ENCODE measurements around the gene WWC1. TPM values are rescaled to one million over a fixed set of nuclear protein-coding genes. Genes with fewer than 3 reads are reported as not detected.
"Not testable (repeated sequence)": the region's sequence is repeated elsewhere in the genome, so short reads cannot be mapped to it uniquely, and the experiment has no call there.

WWC1 gene
- total and polyA plus RNA-seq, 12 donors: 0.79 to 7.8 (median 1.2) TPM

DNA sequence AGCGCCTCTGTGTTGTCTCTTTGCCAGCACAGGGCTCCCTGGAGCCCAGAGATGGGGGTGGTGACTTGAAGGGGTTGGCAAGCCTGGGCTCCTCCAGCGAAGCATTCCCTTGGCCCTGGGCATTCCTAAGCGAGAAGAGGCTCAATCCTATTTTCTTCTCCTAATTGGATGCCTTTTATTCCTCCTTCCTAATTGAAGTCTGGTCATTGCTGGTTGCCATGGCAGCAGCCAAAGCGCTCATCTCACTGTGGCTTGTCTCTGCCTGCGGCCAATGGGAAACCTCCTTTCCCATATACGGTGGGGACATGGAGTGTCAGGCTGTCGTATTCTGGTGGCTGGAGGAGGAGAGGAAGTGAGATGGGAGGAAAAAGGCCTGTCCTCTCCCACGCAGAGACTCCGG, 142.6 kb downstream of the WWC1 start:
- Histone ChIP-seq H3K4me1 (no peaks in the 10 kb centered on the region), H3K36me3 (no peaks in the 10 kb centered on the region), H3K9me3 (no peaks in the 10 kb centered on the region), H3K4me3 (no peak overlapping the region), H3K27ac (no peak overlapping the region), H3K27me3 (peaks cover 0 to 13% (median 0%) of the 10 kb centered on the region in 7 donors)
- ATAC-seq: peak in 1 of 8 donors; percentile 44
- DNase-seq: no peak
- intact Hi-C loops (cut with DNase I): no loop called here
- TF ChIP-seq, protein P1, sequence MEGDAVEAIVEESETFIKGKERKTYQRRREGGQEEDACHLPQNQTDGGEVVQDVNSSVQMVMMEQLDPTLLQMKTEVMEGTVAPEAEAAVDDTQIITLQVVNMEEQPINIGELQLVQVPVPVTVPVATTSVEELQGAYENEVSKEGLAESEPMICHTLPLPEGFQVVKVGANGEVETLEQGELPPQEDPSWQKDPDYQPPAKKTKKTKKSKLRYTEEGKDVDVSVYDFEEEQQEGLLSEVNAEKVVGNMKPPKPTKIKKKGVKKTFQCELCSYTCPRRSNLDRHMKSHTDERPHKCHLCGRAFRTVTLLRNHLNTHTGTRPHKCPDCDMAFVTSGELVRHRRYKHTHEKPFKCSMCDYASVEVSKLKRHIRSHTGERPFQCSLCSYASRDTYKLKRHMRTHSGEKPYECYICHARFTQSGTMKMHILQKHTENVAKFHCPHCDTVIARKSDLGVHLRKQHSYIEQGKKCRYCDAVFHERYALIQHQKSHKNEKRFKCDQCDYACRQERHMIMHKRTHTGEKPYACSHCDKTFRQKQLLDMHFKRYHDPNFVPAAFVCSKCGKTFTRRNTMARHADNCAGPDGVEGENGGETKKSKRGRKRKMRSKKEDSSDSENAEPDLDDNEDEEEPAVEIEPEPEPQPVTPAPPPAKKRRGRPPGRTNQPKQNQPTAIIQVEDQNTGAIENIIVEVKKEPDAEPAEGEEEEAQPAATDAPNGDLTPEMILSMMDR (IDR thresholded peaks at IDR 0.05): no peak
- 49 to 59% methylated on average over 9 of the region's 9 CpGs for WGBS, 2 donors

DNA sequence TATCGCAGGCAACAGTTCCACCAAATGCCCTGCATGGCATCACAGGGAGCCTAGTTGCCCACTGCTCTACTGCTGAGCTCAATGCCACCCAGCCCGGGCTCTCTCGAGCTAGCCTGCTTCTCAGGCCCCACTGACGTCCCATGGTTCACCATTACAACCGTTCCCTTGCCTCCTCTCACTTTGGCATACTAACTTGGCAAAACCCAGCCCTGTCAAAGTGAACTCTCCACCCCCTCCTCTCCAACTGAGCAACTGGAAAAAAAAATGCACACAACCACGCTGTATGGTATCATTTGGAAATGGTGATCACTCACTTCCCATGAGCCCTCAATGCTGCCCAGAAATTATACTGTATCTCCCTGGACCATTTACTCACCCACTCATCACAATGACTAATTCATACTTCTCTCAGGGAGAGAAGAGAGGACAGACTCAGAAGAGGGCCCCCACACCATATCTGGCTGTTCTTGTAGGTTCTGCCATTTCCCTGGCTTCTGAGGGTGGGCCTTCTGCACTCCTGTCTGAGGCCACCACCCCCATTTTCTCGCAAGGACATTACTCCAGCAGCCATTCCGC, 143.4 kb downstream of the WWC1 start:
- intact Hi-C loops (cut with DNase I): no loop called here
- no peak for ATAC-seq
- 72 to 79% methylated on average over 8 of the region's 8 CpGs for WGBS, 2 donors

DNA sequence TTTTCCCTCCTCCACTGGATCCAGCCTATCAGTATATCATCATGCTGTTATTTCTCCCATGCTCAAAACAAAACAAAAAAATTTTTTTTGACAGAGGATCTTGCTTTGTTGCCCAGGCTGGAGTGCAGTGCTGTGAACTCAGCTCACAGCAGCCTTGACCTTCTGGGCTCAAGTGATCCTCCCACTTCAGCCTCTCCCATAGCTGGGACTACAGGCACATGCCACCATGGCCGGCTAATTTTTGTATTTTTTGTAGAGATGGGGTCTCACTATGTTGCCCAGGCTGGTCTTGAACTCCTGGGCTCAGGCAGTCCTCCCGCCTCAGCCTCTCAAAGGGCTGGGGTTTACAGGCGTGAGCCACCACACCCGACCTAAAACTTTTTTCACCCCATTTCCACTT, 143.9 kb downstream of the WWC1 start:
- H3K4me3 ChIP-seq; DNase-seq; intact Hi-C loops (cut with DNase I); H3K4me1 ChIP-seq; H3K9me3 ChIP-seq; ATAC-seq; H3K27ac ChIP-seq; H3K27me3 ChIP-seq; H3K36me3 ChIP-seq: not testable (repeated sequence)
- WGBS, 2 donors: 92 to 96% methylated on average over 4 of the region's 4 CpGs

More for the DNA sequence above, 143.4 kb downstream of the WWC1 start:
- H3K27ac ChIP-seq: no peak overlapping the region
- no peak for DNase-seq
- no peak overlapping the region for H3K4me3 ChIP-seq
- H3K36me3 ChIP-seq: no peaks in the 10 kb centered on the region
- peaks cover 0 to 13% (median 0%) of the 10 kb centered on the region in 7 donors for H3K27me3 ChIP-seq
- TF ChIP-seq, protein P1 (IDR thresholded peaks at IDR 0.05): no peak
- no peaks in the 10 kb centered on the region for H3K4me1 ChIP-seq
- no peaks in the 10 kb centered on the region for H3K9me3 ChIP-seq

DNA sequence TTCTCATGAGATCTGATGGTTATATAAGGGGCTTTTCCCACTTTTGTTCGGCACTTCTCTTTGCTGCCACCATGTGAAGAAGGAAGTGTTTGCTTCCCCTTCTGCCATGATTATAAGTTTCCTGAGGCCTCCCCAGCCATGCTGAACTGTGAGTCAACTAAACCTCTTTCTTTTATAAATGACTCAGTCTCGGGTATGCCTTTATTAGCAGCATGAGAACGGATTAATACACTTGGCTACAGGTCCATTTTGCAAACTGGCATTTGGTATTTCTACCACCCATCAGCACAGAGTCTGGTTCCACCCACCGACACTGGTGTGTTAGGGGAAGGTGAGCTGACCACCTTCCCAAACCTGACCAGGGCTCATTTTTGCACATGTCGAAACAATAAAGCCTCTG, 146.9 kb downstream of the WWC1 start:
- DNase-seq (no peak), ATAC-seq (no peak)
- Histone ChIP-seq H3K9me3 (no peaks in the 10 kb centered on the region), H3K4me3 (no peak overlapping the region), H3K27ac (no peak overlapping the region), H3K4me1 (no peaks in the 10 kb centered on the region), H3K27me3 (peaks cover 0 to 6% (median 0%) of the 10 kb centered on the region in 7 donors), H3K36me3 (no peaks in the 10 kb centered on the region)
- intact Hi-C loops (cut with DNase I): no loop called here
- 72 to 78% methylated on average over 5 of the region's 5 CpGs for WGBS, 2 donors
- TF ChIP-seq, protein P1 (IDR thresholded peaks at IDR 0.05): no peak

DNA sequence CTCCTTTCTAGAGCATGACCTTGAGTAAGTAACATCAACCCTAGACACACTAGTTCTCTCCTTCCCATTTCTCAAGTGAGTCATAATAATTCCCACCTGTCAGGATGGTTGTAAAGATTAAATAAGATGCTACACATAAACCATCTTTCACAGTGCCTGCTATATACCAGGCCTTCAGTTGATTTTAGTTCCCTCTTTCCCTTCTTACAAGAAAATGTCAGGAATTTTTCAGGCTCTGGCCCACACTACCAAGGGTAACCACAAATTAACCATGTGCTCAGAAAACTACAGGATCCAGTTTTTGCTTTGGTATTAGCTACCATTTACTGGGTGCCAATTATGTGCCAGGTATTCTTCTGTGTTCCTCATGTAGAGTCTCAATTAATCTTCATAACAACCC, 152.1 kb downstream of the WWC1 start:
- no peak for DNase-seq

More for the DNA sequence above, 152.1 kb downstream of the WWC1 start:
- H3K27me3 ChIP-seq: no peaks in the 10 kb centered on the region
- no peaks in the 10 kb centered on the region for H3K9me3 ChIP-seq
- TF ChIP-seq, protein P1 (IDR thresholded peaks at IDR 0.05): no peak
- peaks cover 0 to 19% (median 5%) of the 10 kb centered on the region in 9 donors for H3K4me1 ChIP-seq
- no peak overlapping the region for H3K27ac ChIP-seq
- intact Hi-C loops (cut with DNase I): no loop called here
- H3K36me3 ChIP-seq: no peaks in the 10 kb centered on the region
- no peak for ATAC-seq
- H3K4me3 ChIP-seq: no peak overlapping the region

Measured in heart right ventricle (tissue), 16 donors.